ENCODE measurements around the gene PMIS2. TPM values are rescaled to one million over a fixed set of nuclear protein-coding genes. Genes with fewer than 3 reads are reported as not detected.
"Not testable (repeated sequence)": the region's sequence is repeated elsewhere in the genome, so short reads cannot be mapped to it uniquely, and the experiment has no call there.

Gene PMIS2
- total and polyA plus RNA-seq, 3 donors from 2014 or later, result 0.74 to 2.0 TPM; not detected in 1

GRCh38 chr19:35582760-35583159 is 3.2 kb upstream of the PMIS2 start:
- no peaks in the 10 kb centered on the region for H3K27me3 ChIP-seq
- no peak for DNase-seq
- H3K4me1 ChIP-seq, result no peaks in the 10 kb centered on the region
- H3K27ac ChIP-seq, result no peak overlapping the region
- H3K36me3 ChIP-seq (ENCODE audit: low read depth, missing control alignments), result no peaks in the 10 kb centered on the region
- 88 to 93% methylated on average over 1 of the region's 1 CpG for WGBS, 2 donors
- H3K4me3 ChIP-seq, result no peak overlapping the region
- TF ChIP-seq, protein P1, sequence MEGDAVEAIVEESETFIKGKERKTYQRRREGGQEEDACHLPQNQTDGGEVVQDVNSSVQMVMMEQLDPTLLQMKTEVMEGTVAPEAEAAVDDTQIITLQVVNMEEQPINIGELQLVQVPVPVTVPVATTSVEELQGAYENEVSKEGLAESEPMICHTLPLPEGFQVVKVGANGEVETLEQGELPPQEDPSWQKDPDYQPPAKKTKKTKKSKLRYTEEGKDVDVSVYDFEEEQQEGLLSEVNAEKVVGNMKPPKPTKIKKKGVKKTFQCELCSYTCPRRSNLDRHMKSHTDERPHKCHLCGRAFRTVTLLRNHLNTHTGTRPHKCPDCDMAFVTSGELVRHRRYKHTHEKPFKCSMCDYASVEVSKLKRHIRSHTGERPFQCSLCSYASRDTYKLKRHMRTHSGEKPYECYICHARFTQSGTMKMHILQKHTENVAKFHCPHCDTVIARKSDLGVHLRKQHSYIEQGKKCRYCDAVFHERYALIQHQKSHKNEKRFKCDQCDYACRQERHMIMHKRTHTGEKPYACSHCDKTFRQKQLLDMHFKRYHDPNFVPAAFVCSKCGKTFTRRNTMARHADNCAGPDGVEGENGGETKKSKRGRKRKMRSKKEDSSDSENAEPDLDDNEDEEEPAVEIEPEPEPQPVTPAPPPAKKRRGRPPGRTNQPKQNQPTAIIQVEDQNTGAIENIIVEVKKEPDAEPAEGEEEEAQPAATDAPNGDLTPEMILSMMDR (IDR thresholded peaks at IDR 0.05), result no peak
- no peak for TF ChIP-seq POLR2A (IDR thresholded peaks at IDR 0.05)
- no peaks in the 10 kb centered on the region for H3K9me3 ChIP-seq
- intact Hi-C loops (cut with DNase I; ENCODE audit: low total_unique reads), result no loop called here

GRCh38 chr19:35587321-35587720 is 1.3 kb downstream of the PMIS2 start:
- H3K4me3 ChIP-seq, result no peak overlapping the region
- intact Hi-C loops (cut with DNase I; ENCODE audit: low total_unique reads), result no loop called here
- no peaks in the 10 kb centered on the region for H3K36me3 ChIP-seq (ENCODE audit: low read depth, missing control alignments)
- DNase-seq, result no peak
- no peaks in the 10 kb centered on the region for H3K9me3 ChIP-seq
- 54 to 81% methylated on average over 1 of the region's 1 CpG for WGBS, 2 donors
- no peaks in the 10 kb centered on the region for H3K4me1 ChIP-seq
- no peak overlapping the region for H3K27ac ChIP-seq
- TF ChIP-seq, protein P1 (IDR thresholded peaks at IDR 0.05), result no peak
- no peak for TF ChIP-seq POLR2A (IDR thresholded peaks at IDR 0.05)
- H3K27me3 ChIP-seq, result no peaks in the 10 kb centered on the region

DNA sequence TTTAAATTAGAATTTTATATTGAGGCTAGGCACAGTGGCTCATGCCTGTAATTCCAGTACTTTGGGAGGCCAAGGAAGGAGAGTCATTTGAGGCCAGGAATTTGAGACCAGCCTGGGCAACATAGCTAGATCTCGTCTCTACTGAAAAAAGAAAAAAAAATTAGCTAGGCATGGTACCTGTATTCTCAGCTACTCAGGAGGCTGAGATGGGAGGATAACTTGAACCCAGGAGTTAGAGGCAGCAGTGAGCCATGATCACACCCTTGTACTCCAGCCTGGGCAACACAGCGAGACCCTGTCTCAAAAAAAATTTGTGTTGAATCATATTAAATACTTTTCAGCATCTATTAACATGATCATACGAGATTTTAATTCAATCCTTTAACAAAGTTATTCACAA is 4.9 kb downstream of the PMIS2 start:
- DNase-seq, result no peak
- no peaks in the 10 kb centered on the region for H3K9me3 ChIP-seq
- no peak overlapping the region for H3K4me3 ChIP-seq
- TF ChIP-seq POLR2A (IDR thresholded peaks at IDR 0.05), result no peak
- TF ChIP-seq, protein P1 (IDR thresholded peaks at IDR 0.05), result no peak
- no peaks in the 10 kb centered on the region for H3K36me3 ChIP-seq (ENCODE audit: low read depth, missing control alignments)
- 78 to 84% methylated on average over 3 of the region's 3 CpGs for WGBS, 2 donors
- no peaks in the 10 kb centered on the region for H3K4me1 ChIP-seq
- intact Hi-C loops (cut with DNase I; ENCODE audit: low total_unique reads), result no loop called here
- no peak overlapping the region for H3K27ac ChIP-seq
- H3K27me3 ChIP-seq, result no peaks in the 10 kb centered on the region

GRCh38 chr19:35592226-35592625 is 6.3 kb downstream of the PMIS2 start:
- no peak overlapping the region for H3K27ac ChIP-seq
- TF ChIP-seq POLR2A (IDR thresholded peaks at IDR 0.05), result no peak
- TF ChIP-seq, protein P1 (IDR thresholded peaks at IDR 0.05), result peak in 2 of 3 experiments; percentile 26 to 30
- intact Hi-C loops (cut with DNase I; ENCODE audit: low total_unique reads), result no loop called here
- peak; percentile 25 for DNase-seq
- no peak overlapping the region for H3K4me3 ChIP-seq
- WGBS, 2 donors, result 41 to 47% methylated on average over 8 of the region's 8 CpGs
- no peaks in the 10 kb centered on the region for H3K27me3 ChIP-seq
- H3K4me1 ChIP-seq, result no peaks in the 10 kb centered on the region
- no peaks in the 10 kb centered on the region for H3K36me3 ChIP-seq (ENCODE audit: low read depth, missing control alignments)
- no peaks in the 10 kb centered on the region for H3K9me3 ChIP-seq

DNA sequence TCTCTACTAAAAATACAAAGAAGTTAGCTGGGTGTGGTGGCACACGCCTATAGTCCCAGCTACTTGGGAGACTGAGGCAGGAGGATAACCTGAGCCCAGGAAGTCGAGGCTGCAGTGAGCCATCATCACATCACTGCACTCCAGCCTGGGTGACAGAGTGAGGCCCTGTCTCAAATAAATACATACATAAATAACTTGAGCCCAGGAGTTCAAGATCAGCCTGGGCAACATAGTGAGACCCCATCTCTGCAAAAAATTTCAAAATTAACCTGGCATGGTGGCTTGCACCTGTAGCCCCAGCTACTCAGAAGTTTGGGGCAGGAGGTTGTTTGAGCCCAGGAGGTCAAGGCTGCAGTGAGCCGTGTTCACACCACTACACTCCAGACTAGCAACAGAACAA is 9.1 kb downstream of the PMIS2 start:
- H3K27ac ChIP-seq; intact Hi-C loops (cut with DNase I; ENCODE audit: low total_unique reads); H3K27me3 ChIP-seq; H3K36me3 ChIP-seq (ENCODE audit: low read depth, missing control alignments); H3K4me1 ChIP-seq; DNase-seq; H3K9me3 ChIP-seq; H3K4me3 ChIP-seq: not testable (repeated sequence)
- WGBS, 2 donors, result 72 to 76% methylated on average over 3 of the region's 3 CpGs
